Activated T-helper 9 cell treated with anti-CD3 and anti-CD28 coated beads, Interleukin-2, amount 50 U/mL, for 16 hours (primary cell): ENCODE results near the gene TIMM17B.
"Not testable (repeated sequence)": the region's sequence is repeated elsewhere in the genome, so short reads cannot be mapped to it uniquely, and the experiment has no call there.

ENCODE experiments used
- DNase-seq: peaks from one replicate; pipeline ENCODE4 v3.0.0-alpha.2; 2020; ENCODE audit warnings: low read depth

TIMM17B gene

DNA sequence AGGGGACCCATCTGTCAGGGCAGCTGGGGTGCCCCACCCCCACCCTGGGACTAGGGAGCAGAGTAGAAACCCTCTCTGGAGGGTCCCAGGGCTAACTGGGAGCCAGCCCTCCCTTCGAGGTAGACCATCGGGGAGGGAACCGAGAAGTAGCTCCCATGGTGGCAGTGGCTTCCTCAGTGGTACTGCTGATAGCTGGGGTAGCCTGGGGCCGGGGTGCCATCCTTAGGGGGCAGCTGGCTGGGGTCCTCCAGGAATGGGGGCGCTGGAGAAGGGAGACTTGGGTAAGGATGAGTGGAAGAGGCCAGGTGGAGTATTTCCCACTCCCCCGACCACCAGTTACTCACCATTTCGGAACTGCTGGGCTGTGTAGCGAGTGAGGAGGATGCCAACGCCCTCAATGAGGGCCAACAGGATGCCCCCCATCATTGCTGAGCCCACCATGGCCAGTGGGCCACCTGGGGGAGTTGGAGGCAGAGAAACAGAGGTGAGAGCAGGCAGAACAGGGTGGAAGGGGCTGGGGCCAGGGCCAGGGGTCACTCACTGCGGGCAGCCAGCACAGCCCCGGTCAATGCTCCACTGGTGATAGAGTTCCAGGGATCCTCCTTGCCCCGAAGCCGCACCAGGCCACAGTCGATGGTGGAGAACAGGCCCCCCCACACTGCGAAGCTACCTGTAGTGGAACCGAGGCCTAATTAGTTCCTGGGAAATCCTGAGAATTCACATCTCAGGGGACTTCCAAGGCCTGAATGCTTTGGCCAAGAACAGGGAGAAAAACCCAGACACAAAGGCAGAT, 3.8 kb downstream of the TIMM17B start:
- no peak for DNase-seq

- no peak for DNase-seq
Measured at GRCh38 chrX:48892896-48893295, 4.7 kb downstream of the TIMM17B start.

GRCh38 chrX:48891402-48892288, 5.9 kb downstream of the TIMM17B start:
- DNase-seq = peak; percentile 65

DNA sequence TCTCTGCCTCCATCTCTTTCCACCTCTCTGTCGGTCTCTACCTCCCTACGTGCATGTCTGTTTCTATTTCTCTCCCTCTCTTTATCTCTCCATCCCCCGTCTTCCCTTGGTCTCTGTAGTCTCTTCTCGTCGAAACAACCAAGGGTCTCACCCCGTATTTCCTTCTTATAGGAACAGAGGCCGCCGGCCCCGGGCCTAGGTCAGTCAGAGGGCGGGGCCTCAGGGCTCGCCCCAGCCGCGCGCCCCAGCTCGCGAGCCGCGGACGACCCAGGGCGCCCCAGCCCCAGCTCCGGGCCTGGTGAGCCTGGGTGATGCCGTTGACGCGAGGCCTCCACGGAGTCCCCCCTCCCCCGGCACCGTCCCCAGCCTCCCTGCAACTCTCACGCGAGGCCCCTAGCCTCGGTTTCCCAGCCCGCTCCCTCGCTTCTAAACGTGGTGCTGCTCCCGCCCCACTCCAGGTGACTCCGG, 6.6 kb downstream of the TIMM17B start:
- no peak for DNase-seq

- DNase-seq = no peak
Measured at GRCh38 chrX:48890296-48890925, 7.2 kb downstream of the TIMM17B start.

- DNase-seq = not testable (repeated sequence)
Measured at GRCh38 chrX:48886586-48886985, 11.0 kb downstream of the TIMM17B start.

- no peak for DNase-seq
Measured at GRCh38 chrX:48883729-48884128, 13.8 kb downstream of the TIMM17B start.

DNA sequence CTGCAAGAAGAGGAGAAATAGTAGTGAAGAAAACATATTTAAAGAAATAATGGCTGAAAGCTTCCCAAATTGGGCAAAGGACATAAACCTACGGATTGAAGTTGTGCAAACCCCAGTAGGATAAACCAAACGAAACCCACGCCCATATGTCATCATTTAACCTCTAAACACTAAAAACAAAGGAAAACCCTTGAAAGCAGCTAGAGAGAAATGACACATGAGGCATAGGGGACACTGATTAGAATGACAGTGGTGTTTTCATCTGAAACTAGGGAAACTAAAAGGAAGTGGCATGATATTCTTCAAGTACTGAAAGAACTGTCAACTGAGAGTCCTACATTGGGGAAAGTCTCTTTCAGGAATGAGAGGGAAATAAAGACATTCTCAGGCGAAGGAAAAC, 20.6 kb downstream of the TIMM17B start:
- DNase-seq = not testable (repeated sequence)

GRCh38 chrX:48872017-48872416, 25.6 kb downstream of the TIMM17B start:
- DNase-seq = not testable (repeated sequence)

- DNase-seq = no peak
Measured at GRCh38 chrX:48864210-48864609, 33.4 kb downstream of the TIMM17B start.

DNA sequence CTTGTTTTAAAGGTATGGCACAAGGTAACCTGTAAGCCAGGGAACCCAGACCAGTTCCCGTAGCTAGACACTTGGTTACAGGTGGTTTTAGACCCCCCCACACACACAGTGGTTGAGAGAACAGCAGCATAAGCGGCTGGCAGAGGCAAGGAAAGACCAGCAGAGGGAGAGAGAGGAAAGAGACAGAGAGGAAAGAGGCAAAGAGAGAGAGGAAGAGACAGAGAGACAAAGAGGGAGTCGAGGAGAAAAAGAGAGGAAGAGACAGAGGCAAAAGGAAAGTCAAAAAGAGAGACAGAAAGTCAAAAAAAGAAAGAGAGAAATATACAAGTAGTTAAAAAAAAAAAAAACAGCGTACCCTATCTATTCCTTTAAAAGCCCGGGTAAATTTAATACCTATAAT, 42.7 kb downstream of the TIMM17B start:
- DNase-seq = no peak

DNA sequence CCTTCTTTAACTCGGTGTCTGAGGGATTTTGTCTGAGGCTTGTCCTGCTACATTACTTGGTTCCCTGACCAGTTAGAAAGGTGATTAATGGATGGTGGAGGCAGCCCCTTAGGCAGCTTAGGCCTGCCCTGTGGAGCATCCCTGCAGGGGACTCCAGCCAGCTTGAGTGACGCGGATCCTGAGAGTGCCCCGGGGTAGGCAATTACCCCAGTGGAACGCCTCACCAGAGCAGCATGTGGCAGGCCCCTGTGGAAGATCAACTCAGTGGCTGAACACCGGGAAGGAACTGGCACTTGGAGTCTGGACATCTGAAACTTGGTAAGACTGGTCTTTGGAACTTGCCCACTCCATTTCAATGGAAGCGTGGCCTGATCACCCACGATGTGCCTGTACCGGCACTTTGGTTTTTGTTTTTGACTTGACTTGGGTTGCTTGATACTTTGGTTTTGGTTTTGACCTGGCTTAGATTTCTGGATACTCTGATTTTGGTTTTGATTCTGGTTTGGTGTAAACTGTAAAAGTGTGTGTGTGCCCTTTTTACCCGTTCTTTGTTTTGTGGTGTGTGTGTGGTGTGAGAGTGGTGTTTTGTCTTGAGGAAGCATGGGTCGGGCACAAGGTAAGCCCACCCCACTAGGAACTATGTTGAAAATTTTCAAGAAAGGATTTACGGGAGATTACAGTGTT, 43.3 kb downstream of the TIMM17B start:
- not testable (repeated sequence) for DNase-seq

DNA sequence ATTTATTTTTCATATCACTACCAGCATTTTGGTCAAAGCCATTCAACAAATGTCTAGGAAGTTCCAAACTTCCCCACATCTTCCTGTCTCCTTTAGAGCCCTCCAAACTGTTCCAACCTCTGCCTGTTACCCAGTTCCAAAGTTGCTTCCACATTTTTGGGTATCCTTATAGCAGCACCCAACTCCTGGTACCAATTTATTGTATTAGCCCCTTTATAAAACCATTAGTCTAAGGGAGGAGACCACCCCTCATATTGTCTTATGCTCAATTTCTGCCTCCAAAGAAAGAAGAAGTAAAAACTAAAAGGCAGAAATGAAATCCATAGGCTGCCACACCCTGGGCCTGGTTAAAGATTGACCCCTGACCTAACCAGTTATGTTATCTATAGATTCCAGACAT, 44.1 kb downstream of the TIMM17B start:
- not testable (repeated sequence) for DNase-seq

DNA sequence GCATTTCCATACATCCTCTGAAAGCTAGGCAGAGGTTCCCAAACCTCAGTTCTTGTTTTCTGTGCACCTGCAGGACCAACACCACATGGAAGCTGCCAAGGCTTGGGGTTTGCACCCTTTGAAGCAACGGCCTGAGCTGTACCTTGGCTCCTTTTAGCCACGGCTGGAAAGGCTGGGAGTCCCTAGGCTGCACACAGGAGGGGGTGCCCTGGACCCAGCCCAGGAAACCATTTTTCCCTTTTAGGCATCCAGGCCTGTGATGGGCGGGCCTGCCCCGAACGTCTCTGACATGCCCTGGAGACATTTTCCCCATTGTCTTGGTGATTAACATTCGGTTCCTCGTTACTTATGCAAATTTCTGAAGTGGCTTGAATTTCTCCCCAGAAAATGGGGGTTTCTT, 44.7 kb downstream of the TIMM17B start:
- no peak for DNase-seq

- no peak for DNase-seq
Measured at GRCh38 chrX:48848847-48849246, 48.7 kb downstream of the TIMM17B start.
